NOMO-1 (cell line): ENCODE measurements around the gene SPG7.

ENCODE experiments used
- DNase-seq, 2 experiments: peaks; one replicate each; lab custom pipeline; 2025; ENCODE audit not compliant: unreplicated experiment in 2 of 2; lab: John Stamatoyannopoulos, UW

Gene SPG7

DNA sequence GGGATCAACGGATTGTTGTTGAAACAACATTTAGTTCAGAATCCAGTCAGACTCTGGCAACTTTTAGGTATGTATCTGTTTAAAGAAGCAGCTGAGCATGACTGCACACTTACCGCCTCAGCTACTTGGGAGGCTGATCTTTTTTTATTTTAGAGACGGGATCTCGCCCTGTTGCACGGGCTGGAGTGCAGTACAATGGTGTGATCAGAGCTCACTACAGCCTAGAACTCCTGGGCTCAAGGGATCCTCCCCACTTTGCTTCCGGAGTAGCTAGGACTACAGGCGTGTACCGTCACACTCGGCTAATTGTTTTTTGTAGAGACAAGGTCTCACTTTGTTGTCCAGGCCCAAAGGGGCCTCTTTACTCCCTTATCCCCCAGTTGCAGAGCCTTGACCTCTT is 2.3 kb downstream of the SPG7 start:
- no peak for DNase-seq

DNA sequence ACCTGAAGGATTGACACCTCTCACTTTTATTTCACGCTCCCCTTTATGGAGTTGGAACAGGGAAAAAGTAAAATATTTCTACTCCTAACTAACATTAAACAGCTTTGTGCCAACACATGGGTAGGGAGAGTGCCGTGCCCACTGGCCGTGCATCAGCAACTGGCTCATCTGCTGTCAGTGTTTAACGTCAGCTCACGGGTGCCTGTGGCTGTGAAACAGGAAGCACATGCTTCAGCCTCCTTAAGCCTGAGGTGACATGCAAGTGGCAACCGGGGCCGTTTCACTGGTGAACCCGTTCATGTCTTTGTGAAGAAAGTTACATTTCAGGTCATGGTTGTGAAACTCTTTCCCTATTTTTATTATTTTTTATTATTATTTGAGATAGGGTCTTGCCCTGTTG is 3.2 kb downstream of the SPG7 start:
- DNase-seq: no peak

DNA sequence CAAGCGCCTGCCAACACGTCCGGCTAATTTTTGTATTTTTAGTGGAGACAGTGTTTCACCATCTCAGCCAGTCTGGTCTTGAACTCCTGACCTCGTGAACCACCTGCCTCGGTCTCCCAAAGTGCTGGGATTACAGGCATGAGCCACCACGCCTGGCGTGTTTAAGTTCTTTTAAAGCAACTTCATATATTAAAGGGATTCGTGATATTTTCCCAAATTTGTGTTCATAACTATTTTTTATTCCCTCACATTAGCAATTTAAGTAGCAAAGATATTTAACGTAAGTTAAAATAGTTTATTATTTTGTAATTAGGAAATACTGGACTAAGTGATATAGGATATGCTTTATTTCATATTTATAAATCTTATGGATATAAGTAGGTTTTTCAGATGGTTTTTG is 4.2 kb downstream of the SPG7 start:
- no peak for DNase-seq

DNA sequence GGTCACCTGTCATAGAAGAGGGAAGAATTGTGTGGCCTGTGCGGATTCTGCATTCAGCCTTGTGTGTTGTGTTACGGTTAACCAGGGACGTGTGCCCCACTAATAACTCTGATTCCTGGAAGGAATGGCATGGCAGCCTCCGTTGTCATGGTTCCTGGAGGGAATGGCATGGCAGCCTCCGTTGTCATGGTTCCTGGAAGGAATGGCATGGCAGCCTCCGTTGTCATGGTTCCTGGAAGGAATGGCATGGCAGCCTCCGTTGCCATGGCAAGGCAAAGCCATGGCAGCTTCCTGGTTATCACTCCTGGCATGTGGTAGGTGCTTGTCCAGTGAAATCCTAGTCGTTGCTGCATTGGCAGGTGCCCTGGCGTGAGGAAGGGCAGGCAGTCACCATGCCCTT is 8.9 kb downstream of the SPG7 start:
- no peak for DNase-seq

DNA sequence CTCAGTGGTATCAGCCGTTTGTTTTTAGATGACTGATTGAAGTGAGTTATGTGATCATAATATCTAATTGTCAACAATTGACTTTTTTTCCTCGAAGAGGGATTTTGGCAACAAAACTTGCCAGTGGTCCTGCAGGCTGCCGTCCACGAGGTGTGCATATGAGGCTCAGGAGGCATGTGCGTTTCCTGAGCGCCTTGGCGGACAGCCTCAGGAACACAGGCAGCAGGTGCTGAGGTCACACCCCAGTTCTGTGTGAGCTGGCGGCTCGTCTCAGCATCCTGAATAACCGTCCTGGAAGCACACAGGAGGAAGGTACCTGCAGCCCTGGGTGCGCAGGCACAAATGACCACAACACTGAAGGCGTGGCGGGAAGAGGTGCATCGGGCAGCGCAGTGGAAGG is 11.7 kb downstream of the SPG7 start:
- DNase-seq: no peak

DNA sequence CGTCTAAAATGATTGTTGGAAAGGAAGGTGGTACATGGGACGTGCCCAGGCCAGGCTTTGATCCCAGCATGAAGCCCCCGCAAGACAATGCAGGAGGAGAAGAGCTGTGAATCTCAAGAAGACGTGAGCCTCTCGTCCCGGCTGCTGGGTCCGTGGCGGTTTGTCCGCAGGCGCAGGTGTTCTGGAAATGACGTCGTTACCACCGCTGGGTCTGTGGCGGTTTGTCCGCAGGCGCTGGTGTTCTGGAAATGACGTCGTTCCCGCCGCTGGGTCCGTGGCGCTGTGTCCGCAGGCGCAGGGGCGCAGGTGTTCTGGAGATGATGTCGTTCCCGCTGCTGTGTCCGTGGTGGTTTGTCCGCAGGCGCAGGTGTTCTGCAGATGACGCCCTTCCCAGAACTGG is 14.1 kb downstream of the SPG7 start:
- no peak for DNase-seq

DNA sequence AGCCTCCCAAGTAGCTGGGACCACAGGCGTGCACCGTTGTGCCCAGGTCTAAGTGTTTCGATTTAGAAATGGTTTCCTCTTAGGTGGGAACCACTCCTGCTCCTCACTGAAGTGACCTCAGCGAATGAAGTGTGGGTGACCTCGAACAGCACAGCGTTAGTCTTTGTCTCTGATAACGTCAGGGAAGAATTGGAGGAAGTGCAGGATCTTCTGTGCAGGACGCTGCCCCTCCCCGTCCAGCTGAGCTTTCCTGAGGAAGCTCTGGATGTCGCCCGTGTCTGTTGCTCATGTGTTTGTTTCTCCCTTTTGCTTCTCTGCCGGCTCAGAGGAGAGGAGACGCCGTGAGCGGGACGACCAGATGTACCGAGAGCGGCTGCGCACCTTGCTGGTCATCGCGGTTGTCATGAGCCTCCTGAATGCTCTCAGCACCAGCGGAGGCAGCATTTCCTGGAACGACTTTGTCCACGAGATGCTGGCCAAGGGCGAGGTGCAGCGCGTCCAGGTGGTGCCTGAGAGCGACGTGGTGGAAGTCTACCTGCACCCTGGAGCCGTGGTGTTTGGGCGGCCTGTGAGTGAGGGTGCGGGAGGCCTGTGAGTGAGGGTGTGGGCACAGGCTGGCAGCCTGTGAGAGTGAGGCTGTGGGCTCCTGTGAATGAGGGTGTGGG is 15.6 kb downstream of the SPG7 start:
- DNase-seq: no peak

DNA sequence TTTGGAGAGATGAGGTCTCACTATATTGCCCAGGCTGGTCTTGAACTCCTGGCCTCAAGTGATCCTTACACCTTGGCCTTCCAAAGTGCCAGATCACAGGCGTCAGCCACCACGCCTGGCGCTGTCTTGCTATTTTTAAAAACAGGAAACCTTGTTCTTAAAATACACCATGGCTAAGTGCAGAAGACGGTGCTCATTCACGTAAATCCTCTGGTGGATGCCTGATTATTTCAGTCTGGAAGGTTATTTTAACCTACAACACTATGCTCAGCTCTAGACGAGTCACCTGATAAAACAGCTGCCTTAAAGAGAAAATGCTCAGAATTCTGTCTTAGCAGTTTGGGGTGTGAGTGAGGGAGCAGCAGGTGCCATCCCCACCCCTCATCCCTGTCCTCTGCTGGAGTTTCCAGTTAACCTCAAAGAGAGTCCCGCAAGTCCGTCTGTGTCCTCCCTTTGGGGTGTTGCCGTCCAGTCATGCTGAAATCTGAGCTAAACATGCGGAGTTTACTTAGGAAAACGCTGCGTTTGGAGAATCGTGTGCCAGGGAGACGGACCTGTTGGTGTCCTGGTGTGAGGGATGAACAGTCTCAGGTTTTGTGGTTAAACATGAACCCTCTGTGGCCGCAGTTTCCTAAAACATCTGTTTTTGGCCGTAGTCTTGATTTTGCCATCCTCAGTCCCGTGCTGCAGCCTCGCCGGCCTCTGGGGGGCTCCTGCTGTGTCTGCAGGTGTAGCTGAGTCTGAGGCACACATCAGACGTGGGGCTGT is 17.1 kb downstream of the SPG7 start:
- no peak for DNase-seq

DNA sequence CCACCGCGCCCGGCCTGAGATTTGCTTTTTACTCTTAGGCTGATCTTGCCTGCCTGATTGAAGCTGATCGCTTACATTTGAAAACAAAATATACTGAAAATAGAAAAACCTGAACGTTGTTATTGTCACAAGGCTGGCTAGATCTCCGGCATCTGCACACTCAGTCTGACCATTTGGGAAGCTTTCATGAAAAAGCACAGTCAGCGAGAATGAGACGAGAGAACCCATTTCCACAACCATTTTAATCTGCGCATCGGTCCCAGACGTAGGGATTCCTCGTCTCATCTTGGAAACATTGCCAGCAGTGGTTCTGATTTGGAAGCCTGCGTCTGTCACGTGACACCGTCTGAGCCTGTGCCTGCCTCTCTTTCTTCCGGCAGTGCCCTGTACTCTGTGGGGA is 20.9 kb downstream of the SPG7 start:
- no peak for DNase-seq

DNA sequence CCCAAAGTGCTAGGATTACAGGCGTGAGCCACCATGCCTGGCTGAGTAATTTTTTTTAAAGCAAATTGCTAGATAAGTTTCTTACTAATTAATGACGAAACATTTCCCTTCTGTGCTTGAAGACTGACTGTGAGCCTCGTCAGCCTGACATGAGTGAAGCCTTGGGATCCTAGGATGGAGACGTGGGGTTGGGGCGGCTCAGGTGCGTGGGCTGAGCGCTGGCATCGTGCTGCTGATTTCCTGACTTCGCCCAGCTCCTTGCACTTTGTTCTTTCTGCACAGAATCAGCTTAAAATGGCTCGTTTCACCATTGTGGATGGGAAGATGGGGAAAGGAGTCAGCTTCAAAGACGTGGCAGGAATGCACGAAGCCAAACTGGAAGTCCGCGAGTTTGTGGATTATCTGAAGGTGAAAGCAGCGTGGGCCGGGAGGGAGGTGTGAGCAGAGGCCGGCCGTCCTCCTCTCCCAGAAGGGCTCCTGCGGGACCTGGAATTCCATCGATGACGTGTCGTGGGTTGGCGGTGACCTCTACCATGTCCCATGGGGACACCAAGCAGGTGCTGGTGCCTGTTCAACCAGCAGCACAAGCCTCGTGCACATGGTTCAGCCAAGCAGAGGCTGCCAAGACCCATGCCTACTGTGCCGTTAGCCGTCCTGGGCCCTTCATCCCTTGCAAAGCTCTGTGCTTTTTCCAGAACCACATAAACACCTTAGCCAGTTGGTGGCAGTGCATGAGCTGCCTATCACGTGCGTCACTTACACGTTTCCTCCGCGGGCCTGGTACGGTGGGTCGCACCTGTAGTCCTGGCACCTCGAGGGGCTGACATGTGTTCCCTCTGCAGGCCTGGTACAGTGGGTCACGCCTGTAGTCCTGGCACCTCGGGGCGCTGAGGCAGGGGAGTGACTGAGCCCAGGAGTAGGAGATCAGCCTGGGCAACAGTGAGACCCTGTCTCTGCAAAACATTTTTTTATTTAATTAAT is 22.5 kb downstream of the SPG7 start:
- DNase-seq: no peak

DNA sequence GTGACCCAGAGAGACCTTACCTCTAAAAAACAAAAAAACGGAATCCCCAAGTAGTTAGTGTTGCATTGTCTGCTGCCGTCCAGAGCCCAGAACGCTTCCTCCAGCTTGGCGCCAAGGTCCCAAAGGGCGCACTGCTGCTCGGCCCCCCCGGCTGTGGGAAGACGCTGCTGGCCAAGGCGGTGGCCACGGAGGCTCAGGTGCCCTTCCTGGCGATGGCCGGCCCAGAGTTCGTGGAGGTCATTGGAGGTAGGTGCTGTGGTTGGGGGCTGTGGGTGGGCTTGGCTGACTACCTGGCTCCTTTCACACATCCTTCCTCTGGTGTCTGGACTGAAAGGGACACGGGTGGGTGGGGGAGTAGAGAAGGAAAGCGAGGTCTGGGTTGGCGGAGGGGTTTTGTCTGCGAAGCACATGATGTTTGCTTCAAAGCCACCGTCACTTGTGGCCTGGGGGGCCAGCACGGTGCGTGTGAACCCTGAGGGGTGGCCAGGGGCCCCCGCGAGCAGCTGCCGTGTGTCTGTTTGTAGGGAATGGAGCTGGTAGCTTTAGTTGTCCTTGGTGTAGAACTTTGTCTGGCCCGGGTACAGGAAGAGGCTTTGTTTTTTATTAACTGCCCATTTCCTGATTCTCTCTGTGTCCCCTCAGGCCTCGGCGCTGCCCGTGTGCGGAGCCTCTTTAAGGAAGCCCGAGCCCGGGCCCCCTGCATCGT is 23.8 kb downstream of the SPG7 start:
- no peak for DNase-seq

DNA sequence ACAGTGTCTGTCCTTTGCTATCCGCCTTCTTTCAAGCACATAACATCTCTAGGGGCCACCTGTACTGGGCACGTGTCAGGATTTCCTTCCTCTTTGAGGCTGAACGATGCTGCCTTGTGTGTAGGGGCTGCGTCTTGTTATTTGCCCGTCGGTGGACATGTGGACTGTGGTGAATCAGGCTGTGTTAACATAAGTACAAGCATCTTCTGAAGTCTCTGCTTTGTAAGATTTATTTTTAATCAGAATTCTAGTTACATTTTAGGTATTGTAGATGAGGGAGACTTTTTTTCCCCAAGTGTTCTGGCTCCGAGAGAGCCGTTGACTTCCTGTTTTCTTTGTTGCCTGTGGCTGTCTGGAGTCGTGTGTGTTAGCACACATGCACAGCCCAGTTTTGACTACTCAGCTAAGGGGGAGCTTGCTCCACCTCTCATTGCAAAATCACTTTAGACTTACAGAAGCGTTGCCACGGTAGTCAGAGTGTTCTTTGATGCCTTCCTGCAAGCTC is 26.1 kb downstream of the SPG7 start:
- peak; percentile 92 to 98 for DNase-seq

DNA sequence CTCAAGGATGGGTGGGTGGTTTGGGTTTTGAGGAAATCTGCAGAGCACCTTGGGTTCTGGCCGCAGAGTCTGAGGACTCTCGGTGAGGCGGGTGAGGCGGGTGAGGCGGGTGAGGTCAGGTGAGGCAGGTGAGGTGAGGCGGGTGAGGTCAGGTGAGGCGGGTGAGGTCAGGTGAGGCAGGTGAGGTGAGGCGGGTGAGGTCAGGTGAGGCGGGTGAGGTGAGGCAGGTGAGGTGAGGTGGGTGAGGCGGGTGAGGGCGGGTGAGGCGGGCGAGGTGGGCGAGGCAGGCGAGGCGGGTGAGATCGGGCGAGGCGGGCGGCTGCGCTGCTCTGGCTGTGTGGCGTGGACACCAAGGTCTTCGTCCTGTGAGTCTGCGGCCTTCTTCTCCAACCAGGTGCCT is 28.2 kb downstream of the SPG7 start:
- no peak for DNase-seq

DNA sequence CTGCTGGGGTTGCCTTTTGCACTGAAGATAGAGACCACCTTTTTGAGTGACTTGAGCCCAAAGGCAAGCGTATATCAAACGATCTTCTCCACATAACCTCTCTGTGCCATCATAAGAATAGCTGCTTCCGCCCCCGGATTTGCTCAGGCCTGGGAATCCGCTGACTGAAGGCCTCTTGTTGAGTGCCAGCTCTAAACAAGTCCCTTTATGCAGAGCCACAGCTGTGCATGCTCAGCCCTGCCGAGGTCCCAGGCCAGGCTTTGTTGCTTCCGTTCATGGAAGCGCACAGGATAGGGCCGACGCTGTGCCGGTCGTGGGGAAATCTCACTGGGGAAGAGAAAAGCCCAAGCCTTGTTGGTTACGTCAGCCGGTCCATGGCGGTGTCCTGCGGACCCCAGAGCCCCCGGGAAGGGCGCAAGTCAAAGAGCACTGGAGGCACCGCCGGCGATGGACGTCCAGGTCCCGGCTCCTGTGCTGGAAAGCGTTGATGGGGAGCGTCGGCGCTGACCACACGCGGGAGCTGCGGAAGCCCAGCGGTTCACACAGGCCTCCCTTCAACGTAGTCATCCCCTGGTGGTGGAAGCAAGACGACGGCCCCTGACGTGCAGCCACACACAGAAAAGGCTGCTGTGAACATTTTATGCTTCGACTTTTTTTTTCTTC is 28.8 kb downstream of the SPG7 start:
- DNase-seq: no peak

DNA sequence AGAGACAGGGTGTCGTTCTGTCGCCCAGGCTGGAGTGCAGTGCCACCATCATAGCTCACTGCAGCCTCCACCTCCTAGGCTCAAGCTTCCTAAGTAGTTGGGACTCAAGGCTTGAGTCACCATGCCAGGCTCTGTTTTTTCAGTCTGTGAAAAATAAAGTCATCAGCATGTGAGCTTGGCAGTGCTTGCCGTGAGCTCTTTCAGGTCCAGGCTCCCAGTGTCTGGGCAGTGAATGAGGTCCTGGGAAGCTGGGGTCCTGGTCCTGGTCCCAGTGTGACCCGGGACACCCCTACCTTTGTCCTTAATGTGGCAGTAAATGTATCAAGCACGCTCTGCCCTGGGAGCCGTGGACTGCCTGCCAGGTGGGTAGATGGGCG is 29.3 kb downstream of the SPG7 start:
- no peak for DNase-seq

DNA sequence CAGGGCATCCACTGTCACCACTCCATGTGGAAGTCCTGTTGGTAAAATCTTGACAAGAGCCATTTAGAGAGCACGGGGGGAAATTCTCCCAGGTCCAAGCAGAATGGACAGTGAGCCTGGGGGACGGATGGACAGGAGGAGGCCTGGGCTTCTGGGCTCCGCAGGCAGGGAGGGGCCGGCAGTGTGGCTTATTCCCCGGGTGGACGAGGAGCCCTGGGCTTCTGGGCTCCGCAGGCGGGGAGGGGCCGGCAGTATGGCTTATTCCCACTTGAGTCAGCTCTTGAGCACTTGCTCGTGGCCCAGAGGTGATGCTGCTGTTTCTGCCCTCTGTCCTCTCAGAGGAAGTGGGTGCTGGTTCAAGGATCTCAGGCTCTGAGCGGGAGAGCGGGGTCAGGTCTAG is 30.1 kb downstream of the SPG7 start:
- no peak for DNase-seq

DNA sequence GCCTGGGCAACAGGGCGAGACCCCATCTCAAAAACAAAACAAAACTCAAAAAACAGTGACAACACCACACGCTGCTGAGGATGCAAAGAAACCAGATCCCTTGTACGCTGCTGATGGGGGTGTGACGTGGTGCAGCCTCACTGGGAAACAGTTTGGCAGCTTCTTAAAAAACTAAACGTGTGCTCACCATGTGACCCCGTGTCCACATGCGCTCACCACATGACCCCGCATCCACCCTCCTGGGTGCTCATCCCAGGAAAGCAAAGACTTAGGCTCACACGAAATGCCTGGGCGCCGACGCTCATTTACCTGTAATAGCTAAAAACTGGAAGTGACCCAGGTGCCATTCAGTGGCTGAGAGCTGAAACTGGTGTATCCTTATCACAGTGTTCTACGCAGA is 32.4 kb downstream of the SPG7 start:
- DNase-seq: no peak

DNA sequence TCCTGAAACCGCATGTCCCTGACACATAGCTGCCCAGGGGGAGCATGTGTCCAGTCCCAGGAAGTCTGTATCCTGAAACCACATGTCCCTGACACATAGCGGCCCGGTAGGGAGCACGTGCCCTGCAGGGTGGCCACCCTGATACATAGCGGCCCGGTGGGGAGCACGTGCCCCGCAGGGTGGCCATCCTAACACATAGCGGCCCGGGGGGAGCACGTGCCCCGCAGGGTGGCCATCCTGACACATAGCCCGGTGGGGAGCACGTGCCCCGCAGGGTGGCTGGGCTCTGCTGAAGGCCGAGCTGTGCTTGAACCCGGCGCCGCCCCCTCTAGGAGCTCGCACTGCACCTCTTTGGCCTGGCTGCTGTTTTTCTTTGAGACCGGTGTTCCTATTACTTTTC is 33.6 kb downstream of the SPG7 start:
- DNase-seq: no peak

DNA sequence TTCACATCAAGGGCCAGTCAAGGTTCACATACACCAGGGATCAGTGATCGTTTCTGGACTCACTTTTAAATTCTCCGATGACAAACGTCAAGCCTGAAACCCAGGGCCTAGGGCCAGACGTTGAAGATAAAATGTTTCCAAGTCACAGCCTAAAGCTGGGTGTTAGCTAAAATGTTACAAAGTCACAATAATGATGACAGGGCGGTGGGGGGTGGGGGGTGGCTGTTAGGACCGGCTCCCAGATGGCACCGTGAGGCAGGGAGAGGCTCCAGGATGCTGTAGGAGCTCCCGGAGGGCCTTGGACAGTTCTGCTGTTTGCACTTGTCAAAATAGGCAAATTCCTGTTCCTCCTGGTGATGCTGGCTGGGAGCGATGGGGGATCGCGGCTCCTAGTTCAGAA is 35.9 kb downstream of the SPG7 start:
- DNase-seq: no peak

DNA sequence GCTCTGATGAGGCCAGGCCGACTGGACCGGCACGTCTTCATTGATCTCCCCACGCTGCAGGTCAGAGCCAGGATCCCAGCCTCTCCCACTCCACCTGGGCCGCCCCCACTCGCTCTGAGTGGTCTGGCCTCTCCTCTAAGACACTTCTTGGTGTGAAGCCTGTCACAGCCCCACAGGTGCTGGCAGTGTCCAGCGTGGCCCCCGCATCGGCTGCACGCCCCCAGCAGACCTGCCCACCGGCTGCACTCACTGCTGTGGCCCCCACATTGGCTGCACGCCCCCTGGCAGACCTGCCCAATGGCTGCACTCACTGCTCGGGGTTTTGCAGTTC is 36.5 kb downstream of the SPG7 start:
- DNase-seq: no peak
